VCaP (cell line): Measurements from ENCODE around the gene TMX1.

Experiments used
- H3K27ac ChIP-seq: fragments of 450-650 bp; 2 replicates; pipeline ENCODE4 v1.5.1; 2017
- TF ChIP-seq, protein P1 (sequence below): fragments of 450-650 bp; conservative IDR thresholded peaks from 2 replicates; pipeline ENCODE4 v1.5.1; 2017; ENCODE audit warnings: mild to moderate bottlenecking, moderate library complexity

TMX1 gene, protein sequence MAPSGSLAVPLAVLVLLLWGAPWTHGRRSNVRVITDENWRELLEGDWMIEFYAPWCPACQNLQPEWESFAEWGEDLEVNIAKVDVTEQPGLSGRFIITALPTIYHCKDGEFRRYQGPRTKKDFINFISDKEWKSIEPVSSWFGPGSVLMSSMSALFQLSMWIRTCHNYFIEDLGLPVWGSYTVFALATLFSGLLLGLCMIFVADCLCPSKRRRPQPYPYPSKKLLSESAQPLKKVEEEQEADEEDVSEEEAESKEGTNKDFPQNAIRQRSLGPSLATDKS

DNA sequence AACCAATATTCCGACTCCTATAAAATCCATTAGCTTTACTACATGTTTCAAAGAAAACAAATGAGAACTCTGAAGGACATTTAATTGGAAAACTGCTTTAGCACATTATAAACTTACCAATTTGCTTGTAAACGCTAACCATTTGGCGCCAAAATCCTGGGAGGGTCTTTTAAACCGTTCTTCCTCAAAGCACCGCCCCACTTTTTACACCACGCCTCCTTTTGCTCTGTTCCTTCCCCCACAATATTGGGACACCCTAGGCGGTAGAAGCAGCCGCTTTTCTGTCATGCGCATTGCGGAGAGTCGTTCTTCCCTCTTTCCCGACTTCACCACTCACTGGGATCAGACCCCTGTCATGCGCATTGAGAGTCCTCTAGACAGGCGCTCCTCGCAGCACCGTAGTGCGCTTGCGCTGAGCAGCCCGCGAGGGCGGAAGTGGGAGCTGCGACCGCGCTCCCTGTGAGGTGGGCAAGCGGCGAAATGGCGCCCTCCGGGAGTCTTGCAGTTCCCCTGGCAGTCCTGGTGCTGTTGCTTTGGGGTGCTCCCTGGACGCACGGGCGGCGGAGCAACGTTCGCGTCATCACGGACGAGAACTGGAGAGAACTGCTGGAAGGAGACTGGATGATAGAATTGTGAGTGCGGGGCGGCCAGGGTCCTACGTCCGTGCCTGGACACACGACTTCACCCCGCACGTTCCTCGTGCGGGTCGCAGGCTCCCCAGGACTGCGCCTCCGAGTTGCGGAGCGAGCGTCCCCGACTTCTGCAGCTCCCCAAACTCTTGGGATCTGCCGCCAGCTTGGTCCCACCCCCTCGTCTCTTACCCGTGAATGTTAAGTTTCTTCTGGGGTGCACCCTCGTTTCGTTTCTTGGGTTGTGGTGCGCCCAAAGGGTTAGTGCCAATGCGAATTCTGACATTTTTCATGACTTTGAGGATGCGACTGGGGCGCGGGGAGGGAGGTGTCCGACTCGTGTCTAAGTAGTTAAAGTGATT lies at the start of gene TMX1:
Gene TMX1, plus strand, starts transcription at position 435 of the 991 bp plus-strand sequence. Its CDS starts 46 bp downstream, at position 481.
- TF ChIP-seq, protein P1, sequence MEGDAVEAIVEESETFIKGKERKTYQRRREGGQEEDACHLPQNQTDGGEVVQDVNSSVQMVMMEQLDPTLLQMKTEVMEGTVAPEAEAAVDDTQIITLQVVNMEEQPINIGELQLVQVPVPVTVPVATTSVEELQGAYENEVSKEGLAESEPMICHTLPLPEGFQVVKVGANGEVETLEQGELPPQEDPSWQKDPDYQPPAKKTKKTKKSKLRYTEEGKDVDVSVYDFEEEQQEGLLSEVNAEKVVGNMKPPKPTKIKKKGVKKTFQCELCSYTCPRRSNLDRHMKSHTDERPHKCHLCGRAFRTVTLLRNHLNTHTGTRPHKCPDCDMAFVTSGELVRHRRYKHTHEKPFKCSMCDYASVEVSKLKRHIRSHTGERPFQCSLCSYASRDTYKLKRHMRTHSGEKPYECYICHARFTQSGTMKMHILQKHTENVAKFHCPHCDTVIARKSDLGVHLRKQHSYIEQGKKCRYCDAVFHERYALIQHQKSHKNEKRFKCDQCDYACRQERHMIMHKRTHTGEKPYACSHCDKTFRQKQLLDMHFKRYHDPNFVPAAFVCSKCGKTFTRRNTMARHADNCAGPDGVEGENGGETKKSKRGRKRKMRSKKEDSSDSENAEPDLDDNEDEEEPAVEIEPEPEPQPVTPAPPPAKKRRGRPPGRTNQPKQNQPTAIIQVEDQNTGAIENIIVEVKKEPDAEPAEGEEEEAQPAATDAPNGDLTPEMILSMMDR, result no peak

DNA sequence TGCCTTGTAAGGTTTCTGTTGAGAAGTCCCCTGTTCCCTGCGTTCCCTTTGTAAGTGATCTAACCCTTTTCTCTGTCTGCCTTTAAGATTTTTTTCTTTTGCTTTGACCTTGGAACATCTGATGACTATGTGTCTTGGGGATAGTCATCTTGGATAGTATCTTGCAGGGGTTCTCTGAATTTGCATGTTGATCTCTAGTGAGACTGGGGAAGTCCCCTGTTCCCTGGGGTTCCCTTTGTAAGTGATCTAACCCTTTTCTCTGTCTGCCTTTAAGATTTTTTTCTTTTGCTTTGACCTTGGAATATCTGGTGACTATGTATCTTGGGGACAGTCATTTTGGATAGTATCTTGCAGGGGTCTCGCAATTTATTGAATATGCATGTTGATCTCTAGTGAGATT lies 38.2 kb upstream of the TMX1 start:
- H3K27ac ChIP-seq, result no peak overlapping the region
- TF ChIP-seq, protein P1, result no peak

More for the DNA sequence above, at the start of gene TMX1:
- peak within 1 kb of the TSS; percentile 75 for H3K27ac ChIP-seq

DNA sequence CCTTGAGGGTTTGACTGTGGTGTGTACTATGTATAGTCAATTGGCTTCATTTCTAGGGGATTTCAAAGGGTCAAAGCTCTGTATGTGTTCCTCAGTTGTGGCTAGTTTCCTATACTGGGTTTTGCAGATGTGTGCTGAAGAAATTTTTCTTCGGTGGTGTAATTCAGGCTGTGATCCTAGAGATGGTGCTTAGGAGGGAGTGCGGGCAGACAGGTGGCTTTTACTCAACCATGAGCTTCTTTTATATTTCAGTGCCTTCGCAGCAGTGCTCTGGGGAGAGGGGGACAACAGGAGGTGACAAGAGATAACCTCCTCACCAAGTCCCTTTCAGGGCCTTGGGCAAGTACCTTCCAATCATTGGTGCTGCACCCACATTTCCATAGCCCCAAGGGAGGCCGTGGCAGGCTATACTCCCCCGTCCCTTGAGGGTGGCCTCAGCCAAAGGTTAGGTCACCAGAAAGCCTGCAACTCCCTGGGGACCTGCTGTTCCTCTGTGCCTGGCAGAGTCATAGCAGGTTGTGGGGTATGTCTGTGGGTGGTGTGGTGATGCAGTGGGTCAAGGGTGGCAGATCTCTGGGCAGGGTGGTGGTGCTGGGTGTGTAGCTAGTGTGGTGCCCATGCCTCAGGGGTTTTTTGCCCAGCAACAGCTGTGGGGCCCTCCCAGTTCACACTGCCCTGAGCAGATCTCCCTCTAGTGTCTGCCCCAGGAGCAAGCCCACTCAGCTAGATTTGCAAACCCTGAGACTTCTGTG lies 37.0 kb upstream of the TMX1 start:
- TF ChIP-seq, protein P1, result no peak
- H3K27ac ChIP-seq, result no peak overlapping the region

DNA sequence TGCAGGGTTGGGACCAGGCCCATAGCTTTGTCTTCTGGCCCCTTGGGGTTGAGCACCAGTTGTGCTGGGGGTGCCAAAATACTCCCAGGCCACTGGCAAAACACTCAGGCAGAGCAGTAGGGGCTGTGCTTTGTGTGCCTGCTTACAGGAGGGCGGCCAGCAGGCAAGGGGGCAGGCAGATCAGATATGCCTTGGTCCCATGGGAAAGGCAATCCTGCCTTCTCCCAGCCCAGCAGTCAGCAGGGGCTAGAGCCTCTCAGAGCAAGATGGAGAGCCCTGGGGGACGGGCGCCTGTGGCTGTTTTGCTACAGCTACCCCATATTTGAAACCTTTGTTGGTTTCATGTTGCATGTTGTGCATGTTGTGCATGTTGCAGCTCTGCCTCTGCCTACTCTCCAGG lies 36.2 kb upstream of the TMX1 start:
- TF ChIP-seq, protein P1, result no peak
- no peak overlapping the region for H3K27ac ChIP-seq

DNA sequence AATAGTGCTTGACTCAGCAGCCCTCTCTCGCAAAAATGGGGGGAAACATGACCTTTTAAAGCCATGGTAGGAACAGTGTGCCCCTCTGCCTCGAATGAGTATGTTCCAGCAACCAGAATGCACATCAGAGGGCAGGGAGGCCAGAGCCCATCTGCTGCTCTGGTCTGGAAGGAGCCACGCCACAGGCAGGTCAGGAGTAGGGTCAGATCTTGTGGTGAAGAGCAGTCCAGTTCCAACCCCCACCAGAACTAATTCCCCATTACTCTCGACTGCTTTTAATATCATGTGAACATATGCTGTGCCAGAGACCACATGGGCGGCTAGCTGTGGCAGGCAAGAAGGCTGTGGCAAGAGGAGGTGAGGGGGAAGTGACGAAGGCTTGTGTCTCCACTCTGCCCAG lies 34.6 kb upstream of the TMX1 start:
- no peak overlapping the region for H3K27ac ChIP-seq
- TF ChIP-seq, protein P1, result no peak

DNA sequence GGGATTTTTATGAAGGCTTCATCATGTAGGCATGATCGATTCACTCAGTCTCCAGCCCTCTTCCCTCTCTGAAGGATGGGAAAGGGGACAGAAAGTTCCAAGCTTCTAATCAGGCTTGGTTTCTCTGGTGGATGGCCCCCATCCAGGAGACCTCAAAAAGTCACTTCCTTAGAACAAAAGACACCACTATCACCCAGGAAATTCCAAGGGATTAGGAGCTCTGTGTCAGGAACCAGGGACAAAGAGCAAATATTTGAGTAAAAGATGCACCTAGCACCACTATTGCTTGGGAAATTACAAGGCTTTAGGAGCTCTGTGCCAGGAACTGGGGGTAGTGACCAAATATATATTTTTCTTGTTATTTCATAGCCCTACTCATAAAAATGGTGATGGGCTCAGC lies 33.6 kb upstream of the TMX1 start:
- TF ChIP-seq, protein P1, result no peak
- H3K27ac ChIP-seq, result no peak overlapping the region

DNA sequence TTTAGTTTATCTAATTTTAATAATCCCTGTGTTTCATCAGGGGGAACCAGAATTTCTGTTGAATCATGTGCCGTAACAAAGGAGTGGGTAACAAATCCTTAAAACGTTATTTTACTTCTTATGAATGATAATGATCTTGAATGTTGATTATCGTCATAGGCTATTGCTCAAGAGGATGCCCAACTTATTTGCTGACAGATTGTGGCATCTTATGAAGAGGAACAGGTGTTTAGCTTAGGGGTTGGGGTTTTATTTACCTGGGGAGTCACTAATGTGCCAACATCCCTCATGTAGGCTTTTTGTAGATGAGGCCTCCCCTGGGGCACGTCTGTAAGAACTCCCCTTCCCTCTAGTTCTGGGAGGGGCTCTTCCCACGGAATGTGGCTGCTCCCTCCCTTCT lies 32.4 kb upstream of the TMX1 start:
- H3K27ac ChIP-seq, result no peak overlapping the region
- TF ChIP-seq, protein P1, result no peak
